22Rv1 (cell line): ENCODE results near the gene GNAT2.

Experiments used
- H3K27ac ChIP-seq: fragments of 450-650 bp; 2 replicates; pipeline ENCODE4 v1.5.1; 2017
- ZFX ChIP-seq: fragments of 450-650 bp; IDR thresholded peaks from 2 replicates; pipeline ENCODE4 v1.6.1; 2017; ENCODE audit warnings: antibody characterized with exemption, borderline replicate concordance
- TF ChIP-seq, protein P1 (sequence below): fragments of 450-650 bp; IDR thresholded peaks from 2 replicates; pipeline ENCODE4 v1.5.1; 2017; ENCODE audit warnings: mild to moderate bottlenecking

GNAT2 gene

DNA sequence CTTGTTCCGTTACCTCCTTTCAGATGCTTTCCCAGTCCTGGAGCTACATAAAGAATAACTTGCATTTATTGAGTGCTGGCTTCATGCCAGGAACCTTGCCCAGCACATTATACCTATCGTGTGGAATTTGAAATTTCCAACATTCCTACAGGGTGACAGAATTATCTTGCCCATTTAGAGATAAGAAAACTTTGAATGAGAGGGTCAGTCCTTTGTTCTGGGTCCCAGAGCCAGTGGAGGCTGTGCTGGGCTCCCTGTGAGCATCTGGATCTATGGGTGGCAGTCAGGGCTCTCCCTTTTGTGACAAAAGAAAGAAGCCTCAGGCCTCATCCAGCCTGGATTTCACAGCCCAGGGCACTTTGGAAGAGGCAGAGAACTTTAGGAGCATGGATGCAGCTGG lies 39.7 kb upstream of the GNAT2 start:
- TF ChIP-seq ZFX = no peak
- TF ChIP-seq, protein P1, sequence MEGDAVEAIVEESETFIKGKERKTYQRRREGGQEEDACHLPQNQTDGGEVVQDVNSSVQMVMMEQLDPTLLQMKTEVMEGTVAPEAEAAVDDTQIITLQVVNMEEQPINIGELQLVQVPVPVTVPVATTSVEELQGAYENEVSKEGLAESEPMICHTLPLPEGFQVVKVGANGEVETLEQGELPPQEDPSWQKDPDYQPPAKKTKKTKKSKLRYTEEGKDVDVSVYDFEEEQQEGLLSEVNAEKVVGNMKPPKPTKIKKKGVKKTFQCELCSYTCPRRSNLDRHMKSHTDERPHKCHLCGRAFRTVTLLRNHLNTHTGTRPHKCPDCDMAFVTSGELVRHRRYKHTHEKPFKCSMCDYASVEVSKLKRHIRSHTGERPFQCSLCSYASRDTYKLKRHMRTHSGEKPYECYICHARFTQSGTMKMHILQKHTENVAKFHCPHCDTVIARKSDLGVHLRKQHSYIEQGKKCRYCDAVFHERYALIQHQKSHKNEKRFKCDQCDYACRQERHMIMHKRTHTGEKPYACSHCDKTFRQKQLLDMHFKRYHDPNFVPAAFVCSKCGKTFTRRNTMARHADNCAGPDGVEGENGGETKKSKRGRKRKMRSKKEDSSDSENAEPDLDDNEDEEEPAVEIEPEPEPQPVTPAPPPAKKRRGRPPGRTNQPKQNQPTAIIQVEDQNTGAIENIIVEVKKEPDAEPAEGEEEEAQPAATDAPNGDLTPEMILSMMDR = no peak
- H3K27ac ChIP-seq = no peak overlapping the region

DNA sequence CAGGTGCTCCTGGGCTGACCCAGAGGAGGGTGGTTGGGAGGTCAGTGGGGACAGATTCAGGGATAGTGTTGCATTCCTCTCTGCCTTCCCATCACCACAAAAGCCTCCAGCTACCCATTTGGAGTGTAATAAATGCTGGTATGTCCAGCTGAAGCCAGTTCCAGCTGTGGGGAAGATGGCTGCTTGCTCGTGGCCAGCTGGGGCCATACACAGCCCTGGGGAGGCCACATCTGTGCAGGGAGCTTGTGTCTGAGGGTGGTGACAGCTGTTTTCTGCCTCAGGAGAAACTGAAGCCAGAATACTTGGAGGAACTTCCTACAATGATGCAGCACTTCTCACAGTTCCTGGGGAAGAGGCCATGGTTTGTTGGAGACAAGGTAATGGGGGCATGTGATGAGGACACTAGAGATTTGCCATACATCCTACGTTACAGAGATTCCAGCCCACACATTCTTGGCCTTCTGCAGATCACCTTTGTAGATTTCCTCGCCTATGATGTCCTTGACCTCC lies 39.2 kb upstream of the GNAT2 start:
- no peak overlapping the region for H3K27ac ChIP-seq
- TF ChIP-seq, protein P1 = no peak
- no peak for TF ChIP-seq ZFX

- TF ChIP-seq, protein P1 = no peak
- TF ChIP-seq ZFX = no peak
- no peak overlapping the region for H3K27ac ChIP-seq
Measured at GRCh38 chr1:109657970-109658369, 38.6 kb upstream of the GNAT2 start.

- TF ChIP-seq, protein P1 = no peak
- TF ChIP-seq ZFX = no peak
Measured at GRCh38 chr1:109657395-109657794, 38.0 kb upstream of the GNAT2 start.

GRCh38 chr1:109655615-109656519 lies 36.5 kb upstream of the GNAT2 start, which contains the start of gene GSTM4:
Gene GSTM4, plus strand, starts transcription at chr1:109656099. Its CDS starts 291 bp downstream, at chr1:109656390.
- H3K27ac ChIP-seq = peak within 1 kb of the TSS; percentile 72
- TF ChIP-seq, protein P1 = no peak
- no peak for TF ChIP-seq ZFX

More at GRCh38 chr1:109657395-109657794, 38.0 kb upstream of the GNAT2 start:
- no peak overlapping the region for H3K27ac ChIP-seq

DNA sequence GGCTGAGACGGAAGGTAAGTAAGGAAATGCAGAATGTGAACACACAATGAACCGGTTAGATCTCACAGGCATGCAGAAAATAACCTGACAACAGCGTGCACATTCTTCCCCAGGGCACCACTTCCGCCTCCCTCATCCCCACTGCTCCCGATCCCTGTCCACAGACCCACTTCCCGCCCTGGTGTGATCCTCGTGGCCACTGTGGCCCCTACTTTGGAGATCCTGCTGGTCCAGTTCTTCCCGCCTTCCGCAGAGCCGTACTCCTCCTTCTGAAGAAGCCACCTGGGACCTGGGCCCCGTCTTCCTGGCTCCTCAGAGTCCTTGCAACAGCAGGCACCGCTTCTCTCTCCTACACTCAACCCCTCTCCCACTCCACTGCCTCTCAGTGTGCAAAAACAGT lies 35.1 kb upstream of the GNAT2 start:
- H3K27ac ChIP-seq = no peak overlapping the region
- TF ChIP-seq, protein P1 = no peak
- no peak for TF ChIP-seq ZFX

- no peak overlapping the region for H3K27ac ChIP-seq
- TF ChIP-seq ZFX = no peak
Measured at GRCh38 chr1:109653306-109653705, 33.9 kb upstream of the GNAT2 start.
